ENCODE results near the gene SLC6A8.
"Not testable (repeated sequence)": the region's sequence is repeated elsewhere in the genome, so short reads cannot be mapped to it uniquely, and the experiment has no call there.

Gene SLC6A8

GRCh38 chrX:153728951-153729631, 41.4 kb downstream of the SLC6A8 start:
- intact Hi-C loops (cut with DNase I; ENCODE audit: low total_unique reads), result no loop called here
- H3K9me3 ChIP-seq, result peaks cover 0 to 6% (median 5%) of the 10 kb centered on the region in 3 donors
- H3K27ac ChIP-seq, result no peak overlapping the region
- DNase-seq, result no peak
- no peak for TF ChIP-seq CTCF (IDR thresholded peaks at IDR 0.05)
- H3K4me3 ChIP-seq, result no peak overlapping the region
- H3K27me3 ChIP-seq, result no peaks in the 10 kb centered on the region
- H3K4me1 ChIP-seq, result peaks cover 0 to 39% (median 36%) of the 10 kb centered on the region in 4 donors
- H3K36me3 ChIP-seq, result peaks cover 0 to 8% (median 0%) of the 10 kb centered on the region in 3 donors

GRCh38 chrX:153730115-153730514, 42.4 kb downstream of the SLC6A8 start:
- intact Hi-C loops (cut with DNase I; ENCODE audit: low total_unique reads); DNase-seq; H3K27ac ChIP-seq; H3K9me3 ChIP-seq; H3K4me3 ChIP-seq; H3K36me3 ChIP-seq; H3K27me3 ChIP-seq: not testable (repeated sequence)
- H3K4me1 ChIP-seq, result peaks cover 0 to 35% (median 32%) of the 10 kb centered on the region in 4 donors

- DNase-seq, result no peak
- intact Hi-C loops (cut with DNase I; ENCODE audit: low total_unique reads), result no loop called here
These were observed 43.6 kb downstream of the SLC6A8 start for GRCh38 chrX:153731117-153731844.

GRCh38 chrX:153731845-153732215, 44.1 kb downstream of the SLC6A8 start:
- Histone ChIP-seq H3K27me3 (no peaks in the 10 kb centered on the region), H3K27ac (no peak overlapping the region), H3K9me3 (peaks cover 0 to 6% (median 5%) of the 10 kb centered on the region in 3 donors), H3K36me3 (peaks cover 0 to 19% (median 8%) of the 10 kb centered on the region in 3 donors), H3K4me3 (no peak overlapping the region), H3K4me1 (peaks cover 0 to 18% (median 15%) of the 10 kb centered on the region in 4 donors)
- DNase-seq, result no peak
- TF ChIP-seq CTCF (IDR thresholded peaks at IDR 0.05), result no peak
- intact Hi-C loops (cut with DNase I; ENCODE audit: low total_unique reads), result no loop called here

More at GRCh38 chrX:153731117-153731844, 43.6 kb downstream of the SLC6A8 start:
- no peak for TF ChIP-seq CTCF (IDR thresholded peaks at IDR 0.05)
- peaks cover 0 to 6% (median 5%) of the 10 kb centered on the region in 3 donors for H3K9me3 ChIP-seq
- H3K4me3 ChIP-seq, result no peak overlapping the region
- peaks cover 0 to 14% (median 3%) of the 10 kb centered on the region in 3 donors for H3K36me3 ChIP-seq
- no peak overlapping the region for H3K27ac ChIP-seq
- H3K4me1 ChIP-seq, result peaks cover 0 to 24% (median 20%) of the 10 kb centered on the region in 4 donors
- no peaks in the 10 kb centered on the region for H3K27me3 ChIP-seq

- Histone ChIP-seq H3K9me3 (peaks cover 0 to 6% (median 5%) of the 10 kb centered on the region in 3 donors), H3K36me3 (peaks cover 0 to 22% (median 14%) of the 10 kb centered on the region in 3 donors), H3K27ac (no peak overlapping the region), H3K27me3 (no peaks in the 10 kb centered on the region), H3K4me1 (peaks cover 0 to 13% (median 11%) of the 10 kb centered on the region in 4 donors), H3K4me3 (no peak overlapping the region)
- intact Hi-C loops (cut with DNase I; ENCODE audit: low total_unique reads), result no loop called here
- DNase-seq, result no peak
- TF ChIP-seq CTCF (IDR thresholded peaks at IDR 0.05), result no peak
These were observed 44.7 kb downstream of the SLC6A8 start for GRCh38 chrX:153732401-153732800.

- no peak for DNase-seq
- H3K36me3 ChIP-seq, result peaks cover 0 to 22% (median 14%) of the 10 kb centered on the region in 3 donors
These were observed 46.0 kb downstream of the SLC6A8 start for GRCh38 chrX:153733651-153734240.

More at GRCh38 chrX:153733651-153734240, 46.0 kb downstream of the SLC6A8 start:
- H3K9me3 ChIP-seq, result peaks cover 0 to 6% (median 5%) of the 10 kb centered on the region in 3 donors
- intact Hi-C loops (cut with DNase I; ENCODE audit: low total_unique reads), result no loop called here
- H3K4me3 ChIP-seq, result no peak overlapping the region
- no peaks in the 10 kb centered on the region for H3K27me3 ChIP-seq
- no peak overlapping the region for H3K27ac ChIP-seq
- H3K4me1 ChIP-seq, result no peaks in the 10 kb centered on the region
- TF ChIP-seq CTCF (IDR thresholded peaks at IDR 0.05), result no peak
